ENCODE results near the gene LYZL6. TPM values are rescaled to one million over a fixed set of nuclear protein-coding genes. Genes with fewer than 3 reads are reported as not detected.

Gene LYZL6
- total and polyA plus RNA-seq, 4 donors: not detected

GRCh38 chr17:35931794-35932425, 11.6 kb downstream of the LYZL6 start:
- ATAC-seq (ENCODE audit: insufficient read depth, low FRiP score) (no peak), DNase-seq (peak; percentile 83 to 91 (median 90))
- H3K27me3 ChIP-seq (ENCODE audit: control insufficient read depth in 3 of 3, insufficient read depth in 3 of 3, low read length in 2 of 3): no peaks in the 10 kb centered on the region
- H3K4me3 ChIP-seq: no peak overlapping the region
- no peaks in the 10 kb centered on the region for H3K36me3 ChIP-seq (ENCODE audit: control insufficient read depth in 4 of 4, insufficient read depth in 4 of 4, low read length in 4 of 4)
- TF ChIP-seq, protein P1, sequence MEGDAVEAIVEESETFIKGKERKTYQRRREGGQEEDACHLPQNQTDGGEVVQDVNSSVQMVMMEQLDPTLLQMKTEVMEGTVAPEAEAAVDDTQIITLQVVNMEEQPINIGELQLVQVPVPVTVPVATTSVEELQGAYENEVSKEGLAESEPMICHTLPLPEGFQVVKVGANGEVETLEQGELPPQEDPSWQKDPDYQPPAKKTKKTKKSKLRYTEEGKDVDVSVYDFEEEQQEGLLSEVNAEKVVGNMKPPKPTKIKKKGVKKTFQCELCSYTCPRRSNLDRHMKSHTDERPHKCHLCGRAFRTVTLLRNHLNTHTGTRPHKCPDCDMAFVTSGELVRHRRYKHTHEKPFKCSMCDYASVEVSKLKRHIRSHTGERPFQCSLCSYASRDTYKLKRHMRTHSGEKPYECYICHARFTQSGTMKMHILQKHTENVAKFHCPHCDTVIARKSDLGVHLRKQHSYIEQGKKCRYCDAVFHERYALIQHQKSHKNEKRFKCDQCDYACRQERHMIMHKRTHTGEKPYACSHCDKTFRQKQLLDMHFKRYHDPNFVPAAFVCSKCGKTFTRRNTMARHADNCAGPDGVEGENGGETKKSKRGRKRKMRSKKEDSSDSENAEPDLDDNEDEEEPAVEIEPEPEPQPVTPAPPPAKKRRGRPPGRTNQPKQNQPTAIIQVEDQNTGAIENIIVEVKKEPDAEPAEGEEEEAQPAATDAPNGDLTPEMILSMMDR (IDR thresholded peaks at IDR 0.05; ENCODE audit: control extremely low read depth, extremely low read depth): no peak
- H3K4me1 ChIP-seq (ENCODE audit: control insufficient read depth in 5 of 5, insufficient read depth in 5 of 5, low read length in 5 of 5): peaks cover 1 to 32% (median 10%) of the 10 kb centered on the region in 5 donors
- no peak overlapping the region for H3K27ac ChIP-seq (ENCODE audit: low read depth in 1 of 2, low read length in 1 of 2)
- no peaks in the 10 kb centered on the region for H3K9me3 ChIP-seq (ENCODE audit: control insufficient read depth in 4 of 4, insufficient read depth in 3 of 4, low read length in 3 of 4)
- 75 to 94% methylated on average over 6 of the region's 6 CpGs for WGBS, 2 donors
- H3K9ac ChIP-seq (ENCODE audit: insufficient read depth in 1 of 2, low read length in 2 of 2): peak overlapping the region in 1 of 2 donors; percentile 13

DNA sequence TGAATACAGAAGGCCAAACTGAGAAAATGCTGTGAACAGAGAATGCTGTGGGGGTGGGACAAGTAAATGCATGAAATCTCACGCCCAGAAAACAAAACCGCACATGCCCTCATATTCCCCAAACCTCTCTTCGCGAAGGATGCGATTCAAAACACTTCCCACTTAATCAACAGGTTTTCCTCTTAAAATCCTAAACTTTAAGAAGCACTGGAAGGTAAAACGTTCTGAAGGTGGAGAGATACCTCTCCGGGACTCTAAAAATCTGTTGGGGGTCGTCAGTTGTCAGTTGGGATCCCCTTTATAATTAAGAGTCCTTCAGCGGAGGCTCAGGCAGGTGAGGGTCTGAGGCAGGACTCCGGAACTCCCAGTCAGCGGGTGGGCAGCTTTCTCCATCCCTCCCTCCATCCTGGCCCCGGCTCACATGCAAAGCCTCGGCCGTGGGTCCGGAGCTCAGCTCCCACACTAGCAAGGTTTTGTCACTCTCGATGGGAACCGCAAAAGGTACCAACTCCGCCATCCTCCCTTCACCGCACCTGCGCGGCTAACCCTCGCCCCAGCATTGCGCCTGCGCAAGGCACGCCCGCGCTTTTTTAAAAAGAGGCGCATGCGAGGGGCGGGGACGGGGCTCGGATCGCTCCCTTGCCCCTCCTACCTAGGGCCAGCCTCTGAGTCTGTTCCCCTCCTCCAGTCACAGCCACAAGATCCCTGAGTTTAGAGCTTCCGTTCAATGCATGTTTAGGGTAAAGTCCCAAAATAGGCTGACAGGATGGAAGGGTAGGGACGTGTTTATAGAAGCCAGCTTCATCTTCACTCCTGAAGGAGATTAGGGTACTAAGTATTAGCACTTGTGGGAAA, 13.1 kb downstream of the LYZL6 start, which contains the start of gene RDM1:
RDM1 (minus strand) TSS at position 563 of the 855 bp plus-strand sequence; CDS start at position 517, 46 bp downstream.
- TF ChIP-seq, protein P1 (IDR thresholded peaks at IDR 0.05; ENCODE audit: control extremely low read depth, extremely low read depth): no peak
- 1 to 2% methylated on average over 35 of the region's 35 CpGs for WGBS, 2 donors
- H3K27me3 ChIP-seq (ENCODE audit: control insufficient read depth in 3 of 3, insufficient read depth in 3 of 3, low read length in 2 of 3): no peaks in the 10 kb centered on the region
- ATAC-seq (ENCODE audit: insufficient read depth, low FRiP score) (peak; percentile 53), DNase-seq (peak; percentile 86 to 92 (median 87))
- H3K4me3 ChIP-seq: peak within 1 kb of the TSS; percentile 1
- no peak within 1 kb of the TSS for H3K9ac ChIP-seq (ENCODE audit: insufficient read depth in 1 of 2, low read length in 2 of 2)
- H3K9me3 ChIP-seq (ENCODE audit: control insufficient read depth in 4 of 4, insufficient read depth in 3 of 4, low read length in 3 of 4): no peaks in the 10 kb centered on the region
- H3K4me1 ChIP-seq (ENCODE audit: control insufficient read depth in 5 of 5, insufficient read depth in 5 of 5, low read length in 5 of 5): peaks cover 1 to 32% (median 10%) of the 10 kb centered on the region in 5 donors
- no peak within 1 kb of the TSS for H3K27ac ChIP-seq (ENCODE audit: low read depth in 1 of 2, low read length in 1 of 2)
- H3K36me3 ChIP-seq (ENCODE audit: control insufficient read depth in 4 of 4, insufficient read depth in 4 of 4, low read length in 4 of 4): no peaks in the 10 kb centered on the region

DNA sequence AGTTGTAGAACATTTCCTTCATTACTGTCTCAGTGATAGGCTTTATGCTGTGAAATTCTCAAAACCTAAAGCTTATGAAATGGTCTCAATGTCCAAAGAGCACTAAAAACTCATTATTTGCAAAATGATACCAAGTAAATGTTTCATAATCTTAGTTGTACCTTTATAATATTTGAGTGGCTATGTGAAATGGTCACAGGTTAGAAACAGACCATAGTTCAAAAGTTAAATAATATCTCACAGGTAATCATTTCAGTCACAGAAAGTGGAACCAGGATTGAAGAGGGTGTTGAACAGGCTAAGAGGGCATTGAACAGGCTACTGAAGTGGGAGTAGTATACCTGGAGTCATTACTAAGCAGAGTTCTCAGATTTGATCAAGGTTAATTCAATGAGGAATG, 15.8 kb downstream of the LYZL6 start:
- H3K4me1 ChIP-seq (ENCODE audit: control insufficient read depth in 5 of 5, insufficient read depth in 5 of 5, low read length in 5 of 5): peaks cover 1 to 30% (median 10%) of the 10 kb centered on the region in 5 donors
- TF ChIP-seq, protein P1 (IDR thresholded peaks at IDR 0.05; ENCODE audit: control extremely low read depth, extremely low read depth): no peak
- no peak for ATAC-seq (ENCODE audit: insufficient read depth, low FRiP score)
- no peak overlapping the region for H3K27ac ChIP-seq (ENCODE audit: low read depth in 1 of 2, low read length in 1 of 2)
- no peaks in the 10 kb centered on the region for H3K9me3 ChIP-seq (ENCODE audit: control insufficient read depth in 4 of 4, insufficient read depth in 3 of 4, low read length in 3 of 4)
- H3K27me3 ChIP-seq (ENCODE audit: control insufficient read depth in 3 of 3, insufficient read depth in 3 of 3, low read length in 2 of 3): no peaks in the 10 kb centered on the region
- no peak for DNase-seq
- no peak overlapping the region for H3K9ac ChIP-seq (ENCODE audit: insufficient read depth in 1 of 2, low read length in 2 of 2)
- H3K36me3 ChIP-seq (ENCODE audit: control insufficient read depth in 4 of 4, insufficient read depth in 4 of 4, low read length in 4 of 4): no peaks in the 10 kb centered on the region
- no peak overlapping the region for H3K4me3 ChIP-seq

Data from lung (tissue), 12 donors.